Hematopoietic multipotent progenitor cell treated with erythropoietin and hydrocortisone succinate and interleukin-3 and kit ligand, for 17 days (in vitro differentiated cells): ENCODE measurements around the gene RAB31.
"Not testable (repeated sequence)": the region's sequence is repeated elsewhere in the genome, so short reads cannot be mapped to it uniquely, and the experiment has no call there.

ENCODE experiments used
- DNase-seq: peaks from one replicate; pipeline ENCODE4 v3.0.0-alpha.2; 2015; ENCODE audit warnings: low spot score

Gene RAB31

GRCh38 chr18:9708057-9708433, at the start of gene RAB31:
Gene RAB31, plus strand, starts transcription at chr18:9708301. Its CDS starts 105 bp downstream, at chr18:9708406.
- DNase-seq = no peak

GRCh38 chr18:9659499-9660375, 48.4 kb upstream of the RAB31 start:
- DNase-seq = no peak

- DNase-seq = no peak
Measured at GRCh38 chr18:9661564-9661963, 46.5 kb upstream of the RAB31 start.

GRCh38 chr18:9663377-9663776, 44.7 kb upstream of the RAB31 start:
- DNase-seq = no peak

GRCh38 chr18:9665314-9665713, 42.8 kb upstream of the RAB31 start:
- no peak for DNase-seq

- DNase-seq = no peak
Measured at GRCh38 chr18:9666548-9666947, 41.6 kb upstream of the RAB31 start.

GRCh38 chr18:9669016-9669415, 39.1 kb upstream of the RAB31 start:
- no peak for DNase-seq

- no peak for DNase-seq
Measured at GRCh38 chr18:9671214-9671613, 36.9 kb upstream of the RAB31 start.

GRCh38 chr18:9673296-9674251, 34.5 kb upstream of the RAB31 start:
- no peak for DNase-seq

- DNase-seq = not testable (repeated sequence)
Measured at GRCh38 chr18:9678216-9678615, 29.9 kb upstream of the RAB31 start.

GRCh38 chr18:9679125-9679524, 29.0 kb upstream of the RAB31 start:
- DNase-seq = no peak

- DNase-seq = no peak
Measured at GRCh38 chr18:9681217-9681616, 26.9 kb upstream of the RAB31 start.

- no peak for DNase-seq
Measured at GRCh38 chr18:9682572-9682971, 25.5 kb upstream of the RAB31 start.

GRCh38 chr18:9683418-9684396, 24.4 kb upstream of the RAB31 start:
- peak; percentile 25 for DNase-seq

GRCh38 chr18:9684881-9685614, 23.1 kb upstream of the RAB31 start:
- no peak for DNase-seq

- DNase-seq = no peak
Measured at GRCh38 chr18:9685615-9685890, 22.5 kb upstream of the RAB31 start.

GRCh38 chr18:9688036-9688741, 19.9 kb upstream of the RAB31 start:
- DNase-seq = no peak

GRCh38 chr18:9689253-9689652, 18.8 kb upstream of the RAB31 start:
- no peak for DNase-seq

- no peak for DNase-seq
Measured at GRCh38 chr18:9690418-9691188, 17.5 kb upstream of the RAB31 start.

- DNase-seq = no peak
Measured at GRCh38 chr18:9691235-9691634, 16.9 kb upstream of the RAB31 start.
